ENCODE measurements around the gene DBI. TPM values are rescaled to one million over a fixed set of nuclear protein-coding genes. Genes with fewer than 3 reads are reported as not detected.
"Not testable (repeated sequence)": the region's sequence is repeated elsewhere in the genome, so short reads cannot be mapped to it uniquely, and the experiment has no call there.

DBI gene
- total and polyA plus RNA-seq, 2 experiments from 2014 or later = 171 to 873 TPM

DNA sequence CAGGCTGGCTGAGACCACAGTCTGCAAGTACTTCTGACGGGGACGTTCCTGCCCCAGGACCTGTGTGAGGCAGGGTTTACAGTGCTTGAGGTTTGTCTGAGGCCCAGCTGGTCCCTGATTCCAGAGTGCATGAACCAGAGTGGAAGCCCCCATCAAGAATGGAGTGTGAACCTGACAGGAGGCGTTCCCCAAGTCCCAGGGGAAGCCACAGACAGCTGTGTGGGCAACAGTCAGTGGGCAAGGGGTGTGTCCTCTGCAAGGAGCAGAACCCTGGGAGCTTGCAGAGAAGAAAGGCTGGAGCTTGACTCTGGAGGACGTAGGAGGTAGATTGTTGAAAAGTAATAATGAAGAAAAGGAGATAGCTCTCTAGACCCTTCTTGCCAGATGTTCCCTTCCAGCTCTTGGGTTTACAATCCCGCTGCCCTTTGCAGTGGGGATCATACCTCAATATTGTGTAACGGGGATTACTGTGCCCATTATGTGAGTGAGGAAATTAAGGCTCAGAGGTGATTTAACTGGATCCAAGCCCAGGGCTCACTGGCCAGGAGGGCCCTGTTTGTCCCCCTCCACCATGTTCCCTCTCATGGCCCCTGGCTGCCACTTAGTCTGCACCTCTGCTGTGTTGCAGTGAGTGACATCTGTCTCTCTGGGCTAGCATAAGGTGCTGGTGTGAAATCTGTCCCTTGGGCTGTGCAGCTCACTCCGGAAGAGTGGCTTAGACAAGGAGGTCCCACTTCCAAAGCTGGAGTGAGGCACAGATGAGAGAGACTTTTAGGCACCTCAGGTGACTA is 6.2 kb downstream of the DBI start:
- Histone ChIP-seq H3K4me1 (ENCODE audit: insufficient read depth) (0 out of 2 replicates have a peak, but pooled peaks cover 4% of the 10 kb centered on the region), H2AFZ (no peak overlapping the region), H3K9me2 (ENCODE audit: insufficient read depth) (no peaks in the 10 kb centered on the region), H3K79me2 (replicated peaks; ENCODE audit: insufficient read depth) (peaks cover 10% of the 10 kb centered on the region), H3K36me3 (ENCODE audit: insufficient read depth) (peaks cover 49% of the 10 kb centered on the region), H3K27ac (ENCODE audit: low read depth) (no peak overlapping the region), H4K20me1 (replicated peaks; ENCODE audit: insufficient read depth) (peaks cover 16% of the 10 kb centered on the region), H3K4me2 (no peak overlapping the region), H3F3A (replicated peaks; ENCODE audit: low read depth) (no peaks in the 10 kb centered on the region), H3K4me3 (no peak overlapping the region), H3K27me3 (ENCODE audit: insufficient read depth) (no peaks in the 10 kb centered on the region)
- Mint-ChIP-seq H3K4me1 (peaks cover 4% of the 10 kb centered on the region), H3K36me3 (ENCODE audit: low read depth) (peaks cover 65% of the 10 kb centered on the region), H3K4me3 (no peak overlapping the region), H3K27ac (no peak overlapping the region), H3K9me3 (peaks cover 6% of the 10 kb centered on the region), H3K27me3 (ENCODE audit: insufficient read depth, low read depth, poor library complexity) (peaks cover 6% of the 10 kb centered on the region)
- DNase-seq (ENCODE audit: low spot score) (no peak), ATAC-seq (no peak)
- no peak for TF ChIP-seq STAT1 (IDR thresholded peaks at IDR 0.05; ENCODE audit: unreplicated experiment)
- TF ChIP-seq NANOG (IDR thresholded peaks at IDR 0.05; ENCODE audit: borderline replicate concordance) = no peak
- TF ChIP-seq, protein P1, sequence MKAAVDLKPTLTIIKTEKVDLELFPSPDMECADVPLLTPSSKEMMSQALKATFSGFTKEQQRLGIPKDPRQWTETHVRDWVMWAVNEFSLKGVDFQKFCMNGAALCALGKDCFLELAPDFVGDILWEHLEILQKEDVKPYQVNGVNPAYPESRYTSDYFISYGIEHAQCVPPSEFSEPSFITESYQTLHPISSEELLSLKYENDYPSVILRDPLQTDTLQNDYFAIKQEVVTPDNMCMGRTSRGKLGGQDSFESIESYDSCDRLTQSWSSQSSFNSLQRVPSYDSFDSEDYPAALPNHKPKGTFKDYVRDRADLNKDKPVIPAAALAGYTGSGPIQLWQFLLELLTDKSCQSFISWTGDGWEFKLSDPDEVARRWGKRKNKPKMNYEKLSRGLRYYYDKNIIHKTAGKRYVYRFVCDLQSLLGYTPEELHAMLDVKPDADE (IDR thresholded peaks at IDR 0.05) = no peak
- TF ChIP-seq ZNF331 (CRISPR knock-in tag; IDR thresholded peaks at IDR 0.05; ENCODE audit: low read depth) = no peak
- TF ChIP-seq CREB1 (CRISPR knock-in tag; IDR thresholded peaks at IDR 0.05; ENCODE audit: low read depth) = no peak

DNA sequence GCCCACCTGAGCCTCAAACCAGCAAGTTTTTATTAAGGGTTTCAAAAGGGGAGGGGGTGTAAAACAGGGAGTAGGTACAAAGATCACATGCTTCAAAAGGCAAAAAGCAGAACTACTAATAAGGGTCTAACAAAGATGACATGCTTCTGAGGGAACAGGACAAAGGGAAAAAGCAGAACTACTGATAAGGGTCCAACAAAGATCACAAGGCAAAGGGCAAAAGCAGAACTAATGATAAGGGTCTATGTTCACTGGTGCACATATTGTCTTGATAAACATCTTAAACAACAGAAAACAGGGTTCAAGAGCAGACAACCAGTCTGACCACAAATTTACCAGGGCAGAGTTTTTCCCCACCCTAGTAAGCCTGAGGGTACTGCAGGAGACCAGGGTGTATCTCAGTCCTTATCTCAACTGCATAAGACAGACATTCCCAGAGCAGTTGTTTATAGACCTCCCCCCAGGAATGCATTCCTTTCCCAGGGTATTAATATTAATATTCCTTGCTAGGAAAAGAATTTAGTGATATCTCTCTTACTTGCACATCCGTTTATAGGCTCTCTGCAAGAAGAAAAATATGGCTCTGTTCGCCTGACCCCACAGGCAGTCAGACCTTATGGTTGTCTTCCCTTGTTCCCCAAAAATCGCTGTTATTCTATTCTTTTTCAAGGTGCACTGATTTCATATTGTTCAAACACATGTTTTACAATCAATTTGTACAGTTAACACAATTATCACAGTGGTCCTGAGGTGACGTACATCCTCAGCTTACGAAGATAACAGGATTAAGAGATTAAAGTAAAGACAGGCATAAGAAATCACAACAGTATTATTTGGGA is 7.3 kb downstream of the DBI start:
- not testable (repeated sequence) for H3K79me2 ChIP-seq (replicated peaks; ENCODE audit: insufficient read depth); H3K4me1 Mint-ChIP-seq; H3K9me2 ChIP-seq (ENCODE audit: insufficient read depth); ATAC-seq; H3K4me2 ChIP-seq; H4K20me1 ChIP-seq (replicated peaks; ENCODE audit: insufficient read depth); H3K4me3 ChIP-seq; H2AFZ ChIP-seq; H3K27ac Mint-ChIP-seq; H3K4me3 Mint-ChIP-seq; H3K27me3 ChIP-seq (ENCODE audit: insufficient read depth); H3F3A ChIP-seq (replicated peaks; ENCODE audit: low read depth); DNase-seq (ENCODE audit: low spot score); H3K27me3 Mint-ChIP-seq (ENCODE audit: insufficient read depth, low read depth, poor library complexity); H3K27ac ChIP-seq (ENCODE audit: low read depth); H3K4me1 ChIP-seq (ENCODE audit: insufficient read depth); H3K9me3 Mint-ChIP-seq
- H3K36me3 ChIP-seq (ENCODE audit: insufficient read depth) = peaks cover 41% of the 10 kb centered on the region
- H3K36me3 Mint-ChIP-seq (ENCODE audit: low read depth) = peaks cover 57% of the 10 kb centered on the region

DNA sequence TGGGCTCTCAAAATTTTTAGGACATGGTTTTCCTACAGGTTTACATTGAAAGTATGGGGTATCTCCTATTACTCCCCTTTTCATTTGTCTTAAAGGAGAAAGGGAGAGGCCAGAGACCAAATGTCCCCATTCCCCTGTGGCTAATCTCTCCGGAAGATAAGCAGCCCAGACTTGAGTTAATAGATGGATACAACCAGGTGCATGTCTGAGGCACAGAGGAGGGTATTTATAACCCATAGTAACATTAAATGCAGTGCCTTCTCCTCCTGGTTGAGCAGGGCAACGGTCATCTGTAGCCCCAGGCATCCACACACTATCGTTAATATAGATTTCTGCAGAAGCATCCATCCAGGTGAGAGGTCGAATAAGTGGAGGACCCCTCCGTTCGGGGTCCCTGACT is 9.6 kb downstream of the DBI start:
- not testable (repeated sequence) for ATAC-seq; H3K4me3 Mint-ChIP-seq; H3K27ac ChIP-seq (ENCODE audit: low read depth); H3K27me3 ChIP-seq (ENCODE audit: insufficient read depth); H3K9me2 ChIP-seq (ENCODE audit: insufficient read depth); H2AFZ ChIP-seq; H3F3A ChIP-seq (replicated peaks; ENCODE audit: low read depth); DNase-seq (ENCODE audit: low spot score); H3K4me1 Mint-ChIP-seq; H3K4me1 ChIP-seq (ENCODE audit: insufficient read depth); H3K9me3 Mint-ChIP-seq; H3K27me3 Mint-ChIP-seq (ENCODE audit: insufficient read depth, low read depth, poor library complexity); H3K27ac Mint-ChIP-seq; H3K79me2 ChIP-seq (replicated peaks; ENCODE audit: insufficient read depth); H4K20me1 ChIP-seq (replicated peaks; ENCODE audit: insufficient read depth); H3K4me3 ChIP-seq; H3K4me2 ChIP-seq
- H3K36me3 ChIP-seq (ENCODE audit: insufficient read depth) = peaks cover 23% of the 10 kb centered on the region
- H3K36me3 Mint-ChIP-seq (ENCODE audit: low read depth) = peaks cover 37% of the 10 kb centered on the region

Data from GM23338 (cell line).